HG02678 (cell line): ENCODE data around the gene GSG1L.
"Not testable (repeated sequence)": the region's sequence is repeated elsewhere in the genome, so short reads cannot be mapped to it uniquely, and the experiment has no call there.

Source experiments
- ATAC-seq: cut with Tn5 transposase; IDR thresholded peaks from one replicate; pipeline ENCODE4 v1.9.1; 2021; ENCODE audit warnings: mild to moderate bottlenecking, moderate library complexity; ENCODE audit not compliant: unreplicated experiment

GSG1L gene

DNA sequence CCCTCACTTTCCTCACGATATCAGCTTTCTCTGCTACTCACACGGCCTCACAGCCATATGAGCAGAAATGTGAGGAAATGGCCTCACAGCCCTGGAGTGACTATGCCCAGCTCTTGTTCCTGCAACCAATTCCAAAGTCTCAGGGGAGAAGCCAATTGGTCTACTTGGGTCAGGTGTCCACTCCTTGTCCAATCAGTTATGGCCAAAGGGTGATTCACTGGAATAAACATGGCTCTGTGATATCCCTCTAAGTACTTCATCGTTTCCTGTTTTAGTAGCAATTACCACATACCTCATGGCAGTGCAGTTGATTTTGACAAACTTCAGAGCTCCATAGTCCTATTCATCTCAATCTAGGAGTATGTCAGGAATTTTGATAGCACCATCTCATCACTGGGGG lies 318.2 kb downstream of the GSG1L start:
- ATAC-seq: no peak

DNA sequence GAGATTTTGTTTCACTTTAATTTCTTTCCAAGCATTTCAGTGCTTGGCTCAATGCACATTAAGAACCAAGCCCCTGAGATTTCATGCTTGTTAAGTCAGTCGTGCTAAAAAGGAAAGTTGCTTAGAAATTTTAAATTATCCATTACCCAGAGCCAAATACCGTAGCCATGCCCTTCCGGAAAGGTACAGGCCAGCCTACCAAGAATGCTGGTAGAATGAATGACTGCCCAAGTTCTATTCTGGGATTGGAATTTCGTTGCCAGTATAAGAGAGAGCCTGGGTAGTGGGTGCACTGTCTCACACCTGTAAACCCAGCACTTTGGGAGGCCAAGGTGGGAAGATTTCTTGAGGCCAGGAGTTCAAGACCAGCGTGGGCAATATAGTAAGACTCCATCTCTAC lies 319.6 kb downstream of the GSG1L start:
- ATAC-seq: no peak

DNA sequence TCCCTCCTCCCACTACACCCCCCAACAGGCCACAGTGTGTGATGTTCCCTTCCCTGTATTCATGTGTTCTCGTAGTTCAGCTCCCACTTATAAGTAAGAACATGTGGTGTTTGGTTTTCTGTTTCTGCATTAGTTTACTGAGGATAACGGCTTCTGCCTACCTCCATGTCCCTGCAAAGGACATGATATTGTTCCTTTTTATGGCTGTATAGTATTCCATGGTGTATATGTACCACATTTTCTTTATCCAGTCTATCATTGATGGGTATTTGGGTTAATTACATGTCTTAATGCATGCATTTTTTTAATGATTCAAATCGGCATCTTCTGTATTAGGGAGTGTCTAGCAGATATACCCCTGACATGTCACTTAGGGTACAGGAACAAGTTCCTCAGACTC lies 320.5 kb downstream of the GSG1L start:
- ATAC-seq: not testable (repeated sequence)

DNA sequence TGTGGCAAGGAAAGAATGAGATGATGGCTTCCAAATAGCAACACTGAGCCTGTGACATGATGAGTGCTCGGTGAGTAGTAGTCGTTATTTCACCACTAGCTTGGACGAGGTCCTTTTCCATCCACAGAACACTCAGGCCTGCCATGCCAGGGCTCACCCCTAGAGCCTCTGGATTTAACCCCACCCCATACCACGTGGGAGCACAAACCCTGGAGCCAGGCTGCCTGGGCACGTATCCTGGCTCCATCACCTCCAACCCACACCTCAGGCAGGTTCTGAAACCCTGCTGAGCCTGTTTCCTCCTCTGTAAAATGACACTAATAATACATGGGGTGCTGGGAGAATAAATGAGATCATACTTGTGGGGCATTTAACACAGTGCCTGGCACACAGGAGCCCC lies 321.2 kb downstream of the GSG1L start:
- ATAC-seq: no peak

DNA sequence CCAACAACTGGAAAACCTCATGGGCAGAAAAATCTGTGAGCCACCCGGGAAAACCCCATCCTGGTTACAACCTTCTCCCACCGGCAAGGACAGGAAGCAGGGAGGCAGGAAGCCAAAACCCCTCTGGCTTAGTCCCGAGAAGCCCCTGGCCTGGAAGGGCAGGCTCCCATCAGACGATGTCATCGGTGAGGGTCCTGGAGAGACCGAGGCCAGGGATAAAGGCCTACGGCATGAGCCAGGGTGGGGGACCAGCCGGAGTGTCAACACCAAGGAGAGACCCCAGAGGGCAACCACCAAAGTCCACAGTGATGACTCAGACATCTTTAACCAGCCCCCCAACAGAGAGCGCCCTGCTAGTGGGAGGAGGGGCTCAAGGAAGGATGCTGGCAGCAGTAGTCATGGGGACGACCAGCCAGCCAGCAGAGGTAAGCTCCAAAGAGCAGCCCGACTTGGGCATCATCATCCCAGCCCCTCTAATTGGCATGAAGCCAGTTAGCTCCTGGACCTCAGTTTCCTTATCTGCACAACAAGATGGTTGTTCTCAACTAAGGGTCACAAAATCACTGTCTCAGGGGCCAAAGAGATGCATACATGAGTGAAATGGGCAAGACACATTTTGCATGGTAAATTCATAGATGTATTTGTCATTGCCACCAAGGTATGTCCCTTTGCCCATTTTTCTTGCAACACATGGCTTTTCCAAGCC lies 322.9 kb downstream of the GSG1L start:
- ATAC-seq: no peak

DNA sequence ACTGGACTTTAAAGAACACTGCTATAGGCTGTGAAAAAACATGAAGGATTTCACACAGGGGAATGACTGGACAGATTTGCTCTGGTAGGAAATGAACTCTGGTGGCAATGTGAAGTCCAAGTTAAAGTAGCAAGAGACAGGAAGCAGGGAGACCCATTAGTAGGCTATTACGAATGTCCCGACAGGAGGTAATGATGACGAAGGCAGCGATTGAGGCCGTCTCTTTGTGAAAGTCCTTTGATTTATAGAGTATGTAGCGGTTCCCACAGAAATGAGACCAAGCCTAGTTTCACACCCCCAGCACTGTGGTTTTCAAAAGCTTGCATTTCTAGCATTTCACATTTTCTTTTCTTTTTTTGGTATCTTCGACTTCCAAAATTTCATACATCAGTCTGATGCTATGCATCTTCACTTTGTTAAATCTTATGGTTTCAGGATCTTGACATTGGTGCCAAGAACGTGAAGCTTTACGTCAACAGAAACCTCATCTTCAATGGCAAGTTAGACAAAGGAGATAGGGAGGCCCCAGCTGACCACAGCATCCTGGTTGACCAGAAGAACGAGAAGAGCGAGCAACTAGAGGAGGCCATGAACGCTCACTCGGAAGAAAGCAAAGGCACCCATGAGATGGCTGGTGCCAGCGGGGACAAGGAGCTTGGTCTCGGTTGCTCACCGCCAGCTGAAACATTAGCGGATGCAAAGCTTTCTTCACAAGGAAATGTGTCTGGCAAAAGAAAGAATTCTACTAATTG lies 323.7 kb downstream of the GSG1L start:
- no peak for ATAC-seq

DNA sequence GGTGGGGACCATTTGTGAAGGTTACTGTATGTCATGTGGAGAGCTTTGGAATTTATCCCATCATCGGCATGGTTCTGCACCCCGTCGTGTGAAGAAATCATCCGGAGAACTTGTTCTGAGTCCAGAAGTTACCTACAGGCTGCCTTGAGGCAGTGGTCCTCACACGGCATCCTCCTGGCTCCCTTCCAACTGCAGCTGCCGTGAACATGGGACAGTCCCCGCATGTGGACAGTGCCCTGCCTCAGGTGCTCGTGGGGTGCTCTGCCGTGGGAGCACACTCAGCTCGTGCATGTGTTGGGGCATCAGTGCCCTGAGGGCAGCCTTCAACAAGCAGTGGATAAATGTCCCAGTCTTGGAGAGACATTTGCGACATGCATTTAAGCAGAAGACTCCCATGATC lies 324.9 kb downstream of the GSG1L start:
- no peak for ATAC-seq
